H9 (cell line): Measurements from ENCODE around the gene ANKRD40. TPM values are rescaled to one million over a fixed set of nuclear protein-coding genes. Genes with fewer than 3 reads are reported as not detected.

Source experiments
- DNase-seq: peaks from one replicate; pipeline ENCODE4 v3.0.0-alpha.2; 2017
- H2AFZ ChIP-seq: one replicate; pipeline ENCODE4 v1.6.1; 2013; ENCODE audit warnings: mild to moderate bottlenecking, low read length, control low read depth, moderate library complexity
- H2AK5ac ChIP-seq: 2 replicates; pipeline ENCODE4 v1.6.1; 2013; ENCODE audit warnings: low read length, control low read depth, mixed read lengths; ENCODE audit not compliant: insufficient read length
- H2BK120ac ChIP-seq: one replicate; pipeline ENCODE4 v1.6.1; 2013; ENCODE audit warnings: low read depth, mild to moderate bottlenecking, low read length, control low read depth, inconsistent platforms; ENCODE audit not compliant: poor library complexity, severe bottlenecking
- H2BK12ac ChIP-seq: 2 replicates; pipeline ENCODE4 v1.6.1; 2013; ENCODE audit warnings: low read length, control low read depth, mixed read lengths, low read depth; ENCODE audit not compliant: insufficient read length
- H2BK15ac ChIP-seq: 2 replicates; pipeline ENCODE4 v1.6.1; 2013; ENCODE audit warnings: low read depth, low read length, control low read depth
- H2BK20ac ChIP-seq: one replicate; pipeline ENCODE4 v1.6.1; 2013; ENCODE audit warnings: low read depth, mild to moderate bottlenecking, low read length, control low read depth, inconsistent platforms; ENCODE audit not compliant: poor library complexity, severe bottlenecking
- H2BK5ac ChIP-seq: 2 replicates; pipeline ENCODE4 v1.6.1; 2013; ENCODE audit warnings: low read length, control low read depth, mixed read lengths; ENCODE audit not compliant: insufficient read length
- H3K14ac ChIP-seq: 2 replicates; pipeline ENCODE4 v1.6.1; 2013; ENCODE audit warnings: low read length, control low read depth; ENCODE audit not compliant: insufficient read depth
- H3K18ac ChIP-seq: 2 replicates; pipeline ENCODE4 v1.6.1; 2013; ENCODE audit warnings: low read depth, mild to moderate bottlenecking, mixed read lengths, low read length, control low read depth; ENCODE audit not compliant: insufficient read length
- H3K23ac ChIP-seq: 2 replicates; pipeline ENCODE4 v1.6.1; 2013; ENCODE audit warnings: low read length, control low read depth, mixed read lengths, low read depth; ENCODE audit not compliant: insufficient read length
- H3K23me2 ChIP-seq: 2 replicates; pipeline ENCODE4 v1.6.1; 2013; ENCODE audit warnings: low read depth, mild to moderate bottlenecking, mixed read lengths, low read length, control low read depth; ENCODE audit not compliant: insufficient read length, poor library complexity, severe bottlenecking
- H3K27ac ChIP-seq: 2 replicates; pipeline ENCODE4 v1.5.1; 2013; ENCODE audit warnings: low read length, control low read depth, mixed read lengths, low read depth; ENCODE audit not compliant: insufficient read length
- H3K27me3 ChIP-seq: 2 replicates; pipeline ENCODE4 v1.6.1; 2013; ENCODE audit warnings: low read length, control low read depth, inconsistent platforms; ENCODE audit not compliant: insufficient read depth
- H3K4ac ChIP-seq: 2 replicates; pipeline ENCODE4 v1.6.1; 2013; ENCODE audit warnings: low read depth, mild to moderate bottlenecking, control low read depth, inconsistent platforms, low read length, moderate library complexity
- H3K4me1 ChIP-seq: 2 replicates; pipeline ENCODE4 v1.6.1; 2013; ENCODE audit warnings: low read length, control low read depth, inconsistent platforms; ENCODE audit not compliant: insufficient read depth
- H3K4me2 ChIP-seq: 2 replicates; pipeline ENCODE4 v1.6.1; 2013; ENCODE audit warnings: low read length, control low read depth, mixed read lengths; ENCODE audit not compliant: insufficient read length, insufficient read depth
- H3K56ac ChIP-seq: 2 replicates; pipeline ENCODE4 v1.6.1; 2013; ENCODE audit warnings: low read depth, mild to moderate bottlenecking, mixed read lengths, low read length, control low read depth; ENCODE audit not compliant: insufficient read length
- H3K79me1 ChIP-seq: 2 replicates; pipeline ENCODE4 v1.6.1; 2013; ENCODE audit warnings: low read depth, mild to moderate bottlenecking, moderate library complexity, low read length, control low read depth, inconsistent platforms; ENCODE audit not compliant: insufficient read depth, poor library complexity, severe bottlenecking
- H3K79me2 ChIP-seq: 2 replicates; pipeline ENCODE4 v1.6.1; 2013; ENCODE audit warnings: low read length, control low read depth, inconsistent platforms; ENCODE audit not compliant: insufficient read depth
- H3K9ac ChIP-seq: 2 replicates; pipeline ENCODE4 v1.6.1; 2013; ENCODE audit warnings: low read length, control low read depth, mixed read lengths; ENCODE audit not compliant: insufficient read length; ENCODE audit errors: extremely low read depth
- H3K9me3 ChIP-seq: one replicate; pipeline ENCODE4 v1.6.1; 2013; ENCODE audit warnings: low read depth, low read length, inconsistent platforms; ENCODE audit not compliant: control insufficient read depth
- H3T11ph ChIP-seq: one replicate; pipeline ENCODE4 v1.6.1; 2013; ENCODE audit warnings: mild to moderate bottlenecking, low read length, control low read depth, inconsistent platforms
- H4K20me1 ChIP-seq: one replicate; pipeline ENCODE4 v1.6.1; 2013; ENCODE audit not compliant: control insufficient read depth, insufficient read length, insufficient read depth
- H4K5ac ChIP-seq: 2 replicates; pipeline ENCODE4 v1.6.1; 2013; ENCODE audit warnings: low read depth, mild to moderate bottlenecking, mixed read lengths, low read length, control low read depth; ENCODE audit not compliant: insufficient read length
- H4K8ac ChIP-seq: replicated peaks from 2 replicates; pipeline ENCODE4 v1.6.1; 2013; ENCODE audit warnings: low read length, control low read depth, mixed read lengths, low read depth; ENCODE audit not compliant: insufficient read length
- H4K91ac ChIP-seq: 2 replicates; pipeline ENCODE4 v1.6.1; 2013; ENCODE audit warnings: low read depth, mild to moderate bottlenecking, moderate library complexity, mixed read lengths, low read length, control low read depth; ENCODE audit not compliant: insufficient read length
- H3K27ac Mint-ChIP-seq, 3 experiments: 2 replicates in 2 of 3; 3 replicates in 1 of 3; pipeline ENCODE4 v1.8.0; 2020 to 2021; ENCODE audit warnings: mixed read lengths in 3 of 3, mild to moderate bottlenecking in 1 of 3, moderate library complexity in 1 of 3
- H3K27me3 Mint-ChIP-seq: 2 replicates; pipeline ENCODE4 v1.8.0; 2021; ENCODE audit warnings: low read depth, mild to moderate bottlenecking, moderate library complexity, mixed read lengths
- H3K36me3 Mint-ChIP-seq, 3 experiments: 2 replicates in 2 of 3; 3 replicates in 1 of 3; pipeline ENCODE4 v1.8.0; 2020 to 2021; ENCODE audit warnings: low read depth in 3 of 3, mixed read lengths in 3 of 3; ENCODE audit not compliant: insufficient read depth in 1 of 3
- H3K4me1 Mint-ChIP-seq, 2 experiments: 2 replicates each; pipeline ENCODE4 v1.8.0; 2020; ENCODE audit warnings: mixed read lengths in 2 of 2
- H3K4me3 Mint-ChIP-seq, 2 experiments: 2 replicates in 1 of 2; 3 replicates in 1 of 2; pipeline ENCODE4 v1.8.0; 2020 to 2021; ENCODE audit warnings: mild to moderate bottlenecking in 2 of 2, mixed read lengths in 2 of 2, moderate library complexity in 1 of 2
- H3K9me3 Mint-ChIP-seq, 2 experiments: 2 replicates in 1 of 2; 3 replicates in 1 of 2; pipeline ENCODE4 v1.8.0; 2020; ENCODE audit warnings: mild to moderate bottlenecking in 2 of 2, mixed read lengths in 2 of 2, moderate library complexity in 1 of 2
- WGBS: extraction: QIAGEN DNeasy Blood & Tissue Kit; methylation state at CpG from one replicate; pipeline ENCODE4 v1.1.7; 2013; ENCODE audit warnings: missing lambda C conversion rate, low lambda C conversion rate, mixed read lengths; ENCODE audit not compliant: insufficient read length; ENCODE audit errors: extremely low coverage; 5-methylcytosine and 5-hydroxymethylcytosine counted together
- total RNA-seq: library from RNA; stranded (reverse); gene quantifications from 2 replicates; pipeline ENCODE4 v1.2.1, GENCODE V29; 2021
- TF ChIP-seq, protein P1 (sequence below): fragments of 200-600 bp; sonication (generic); conservative IDR thresholded peaks from 3 replicates; pipeline ENCODE4 v1.8.0; 2021; ENCODE audit warnings: antibody characterized with exemption, mild to moderate bottlenecking

The ANKRD40 gene
- total RNA-seq, 1 experiment from 2014 or later: 54.3 TPM

DNA sequence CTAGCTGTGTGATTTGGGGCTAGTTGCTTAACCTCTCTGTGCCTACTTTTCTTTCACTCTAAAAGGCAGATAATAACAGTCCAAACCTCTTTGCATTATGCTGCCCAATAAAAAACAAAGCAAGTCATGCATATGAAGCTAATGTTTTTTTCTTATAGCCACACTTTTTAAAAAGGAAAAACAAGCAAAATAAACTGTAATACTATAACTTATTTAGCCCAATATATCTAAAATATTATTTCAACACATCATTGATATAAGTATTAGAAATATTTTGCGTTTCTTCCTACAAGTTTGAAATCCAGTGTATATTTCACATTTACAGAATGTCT lies 22.4 kb downstream of the ANKRD40 start:
- no peak overlapping the region for H3K14ac ChIP-seq
- H3K23ac ChIP-seq: no peak overlapping the region
- no peak overlapping the region for H3K9ac ChIP-seq
- H2BK120ac ChIP-seq: no peak overlapping the region
- no peak overlapping the region for H2BK5ac ChIP-seq
- H3K27me3 Mint-ChIP-seq: peaks cover 2% of the 10 kb centered on the region
- H2BK15ac ChIP-seq: no peak overlapping the region
- no peak overlapping the region for H3K4ac ChIP-seq
- no peak overlapping the region for H3K18ac ChIP-seq
- peaks cover 32 to 51% of the 10 kb centered on the region in 2 experiments for H3K4me1 Mint-ChIP-seq
- no peaks in the 10 kb centered on the region for H3K27me3 ChIP-seq
- H2AFZ ChIP-seq: no peak overlapping the region
- H3K27ac Mint-ChIP-seq: no peak overlapping the region
- no peak overlapping the region for H2AK5ac ChIP-seq
- H4K8ac ChIP-seq: no peak overlapping the region
- no CpG with 5 or more reads among the region's 1 CpG for WGBS
- H3K79me1 ChIP-seq: no peaks in the 10 kb centered on the region
- H3K4me2 ChIP-seq: no peak overlapping the region
- DNase-seq: no peak
- H4K20me1 ChIP-seq: no peaks in the 10 kb centered on the region
- no peaks in the 10 kb centered on the region for H3K79me2 ChIP-seq
- H2BK12ac ChIP-seq: no peak overlapping the region
- H3K9me3 Mint-ChIP-seq: no peaks in the 10 kb centered on the region; a peak in 1 of 5 replicates
- H3K27ac ChIP-seq: no peak overlapping the region
- H3K36me3 Mint-ChIP-seq: no peaks in the 10 kb centered on the region
- no peak overlapping the region for H2BK20ac ChIP-seq
- no peak overlapping the region for H4K5ac ChIP-seq
- no peak overlapping the region for H3K4me3 Mint-ChIP-seq
- H4K91ac ChIP-seq: no peak overlapping the region
- TF ChIP-seq, protein P1, sequence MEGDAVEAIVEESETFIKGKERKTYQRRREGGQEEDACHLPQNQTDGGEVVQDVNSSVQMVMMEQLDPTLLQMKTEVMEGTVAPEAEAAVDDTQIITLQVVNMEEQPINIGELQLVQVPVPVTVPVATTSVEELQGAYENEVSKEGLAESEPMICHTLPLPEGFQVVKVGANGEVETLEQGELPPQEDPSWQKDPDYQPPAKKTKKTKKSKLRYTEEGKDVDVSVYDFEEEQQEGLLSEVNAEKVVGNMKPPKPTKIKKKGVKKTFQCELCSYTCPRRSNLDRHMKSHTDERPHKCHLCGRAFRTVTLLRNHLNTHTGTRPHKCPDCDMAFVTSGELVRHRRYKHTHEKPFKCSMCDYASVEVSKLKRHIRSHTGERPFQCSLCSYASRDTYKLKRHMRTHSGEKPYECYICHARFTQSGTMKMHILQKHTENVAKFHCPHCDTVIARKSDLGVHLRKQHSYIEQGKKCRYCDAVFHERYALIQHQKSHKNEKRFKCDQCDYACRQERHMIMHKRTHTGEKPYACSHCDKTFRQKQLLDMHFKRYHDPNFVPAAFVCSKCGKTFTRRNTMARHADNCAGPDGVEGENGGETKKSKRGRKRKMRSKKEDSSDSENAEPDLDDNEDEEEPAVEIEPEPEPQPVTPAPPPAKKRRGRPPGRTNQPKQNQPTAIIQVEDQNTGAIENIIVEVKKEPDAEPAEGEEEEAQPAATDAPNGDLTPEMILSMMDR: no peak
- H3K56ac ChIP-seq: no peak overlapping the region
- H3K23me2 ChIP-seq: no peaks in the 10 kb centered on the region
- H3T11ph ChIP-seq: no peak overlapping the region
- no peaks in the 10 kb centered on the region for H3K4me1 ChIP-seq
- no peaks in the 10 kb centered on the region for H3K9me3 ChIP-seq
